Upper lobe of left lung (tissue), 4 donors: Measurements from ENCODE around the gene RGR.

Experiments
- CTCF ChIP-seq, 6 experiments: fragments of 450-650 bp in 4 of 6; fragments of 200-600 bp in 2 of 6; sonication (generic) in 2 of 6; IDR thresholded peaks; one replicate each; pipeline ENCODE4 v1.5.1; 2016 to 2019; ENCODE audit warnings: antibody characterized with exemption in 6 of 6
- EP300 ChIP-seq, 4 donors: sonication (generic); formaldehyde crosslinking; IDR thresholded peaks; one replicate each; pipeline ENCODE4 v1.5.1; 2017; ENCODE audit warnings: antibody characterized with exemption in 4 of 4, control low read depth in 2 of 4
- POLR2AphosphoS5 ChIP-seq, 2 donors: sonication (generic); formaldehyde crosslinking; IDR thresholded peaks; one replicate each; pipeline ENCODE4 v1.5.1; 2017; ENCODE audit warnings: antibody characterized with exemption in 2 of 2

- no peak for TF ChIP-seq EP300 (IDR thresholded peaks at IDR 0.05)
- TF ChIP-seq CTCF (IDR thresholded peaks at IDR 0.05): no peak
- TF ChIP-seq POLR2AphosphoS5 (IDR thresholded peaks at IDR 0.05): no peak
Observed at GRCh38 chr10:84196941-84197340, 47.9 kb upstream of the RGR start.
